OCI-LY3 (cell line): Measurements from ENCODE around the gene TEX101.

Source experiments
- EZH2phosphoT487 ChIP-seq: fragments of 200-600 bp; shearing (Covaris generic); IDR thresholded peaks from 2 replicates; pipeline ENCODE4 v1.6.1; 2018; ENCODE audit warnings: antibody characterized with exemption, mixed run types, low read depth
- TF ChIP-seq, protein P1 (sequence below): fragments of 200-600, 300-600 bp; sonication (generic); IDR thresholded peaks from 2 replicates; pipeline ENCODE4 v1.5.1; 2014; ENCODE audit warnings: antibody characterized with exemption, low read length, low read depth

DNA sequence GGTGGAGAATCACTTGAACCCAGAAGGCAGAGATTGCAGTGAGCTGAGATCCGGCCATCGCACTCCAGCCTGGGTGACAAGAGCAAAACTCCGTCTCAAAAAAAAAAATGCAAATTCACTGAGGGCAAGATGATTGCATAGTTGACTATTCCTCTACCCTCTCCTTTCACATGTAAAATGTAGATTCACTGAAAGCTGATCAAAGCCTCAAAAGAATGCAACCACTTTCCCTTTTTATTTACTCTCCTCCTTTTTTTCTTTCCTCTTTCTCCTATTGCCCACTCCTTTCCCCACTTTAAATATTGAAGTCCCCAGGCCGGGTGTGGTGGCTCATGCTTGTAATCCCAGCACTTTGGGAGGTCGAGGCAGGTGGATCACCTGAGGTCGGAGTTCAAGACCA lies 6.3 kb downstream of the TEX101 start:
- TF ChIP-seq, protein P1, sequence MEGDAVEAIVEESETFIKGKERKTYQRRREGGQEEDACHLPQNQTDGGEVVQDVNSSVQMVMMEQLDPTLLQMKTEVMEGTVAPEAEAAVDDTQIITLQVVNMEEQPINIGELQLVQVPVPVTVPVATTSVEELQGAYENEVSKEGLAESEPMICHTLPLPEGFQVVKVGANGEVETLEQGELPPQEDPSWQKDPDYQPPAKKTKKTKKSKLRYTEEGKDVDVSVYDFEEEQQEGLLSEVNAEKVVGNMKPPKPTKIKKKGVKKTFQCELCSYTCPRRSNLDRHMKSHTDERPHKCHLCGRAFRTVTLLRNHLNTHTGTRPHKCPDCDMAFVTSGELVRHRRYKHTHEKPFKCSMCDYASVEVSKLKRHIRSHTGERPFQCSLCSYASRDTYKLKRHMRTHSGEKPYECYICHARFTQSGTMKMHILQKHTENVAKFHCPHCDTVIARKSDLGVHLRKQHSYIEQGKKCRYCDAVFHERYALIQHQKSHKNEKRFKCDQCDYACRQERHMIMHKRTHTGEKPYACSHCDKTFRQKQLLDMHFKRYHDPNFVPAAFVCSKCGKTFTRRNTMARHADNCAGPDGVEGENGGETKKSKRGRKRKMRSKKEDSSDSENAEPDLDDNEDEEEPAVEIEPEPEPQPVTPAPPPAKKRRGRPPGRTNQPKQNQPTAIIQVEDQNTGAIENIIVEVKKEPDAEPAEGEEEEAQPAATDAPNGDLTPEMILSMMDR = no peak
- no peak for TF ChIP-seq EZH2phosphoT487
